ENCODE results near the gene LY6G6D. TPM values are rescaled to one million over a fixed set of nuclear protein-coding genes. Genes with fewer than 3 reads are reported as not detected.

Gene LY6G6D
- total and polyA plus RNA-seq, 2 of the 13 experiments (the other 11 are each of a cell fraction or from before 2014, with no cell fraction given) = not detected

DNA sequence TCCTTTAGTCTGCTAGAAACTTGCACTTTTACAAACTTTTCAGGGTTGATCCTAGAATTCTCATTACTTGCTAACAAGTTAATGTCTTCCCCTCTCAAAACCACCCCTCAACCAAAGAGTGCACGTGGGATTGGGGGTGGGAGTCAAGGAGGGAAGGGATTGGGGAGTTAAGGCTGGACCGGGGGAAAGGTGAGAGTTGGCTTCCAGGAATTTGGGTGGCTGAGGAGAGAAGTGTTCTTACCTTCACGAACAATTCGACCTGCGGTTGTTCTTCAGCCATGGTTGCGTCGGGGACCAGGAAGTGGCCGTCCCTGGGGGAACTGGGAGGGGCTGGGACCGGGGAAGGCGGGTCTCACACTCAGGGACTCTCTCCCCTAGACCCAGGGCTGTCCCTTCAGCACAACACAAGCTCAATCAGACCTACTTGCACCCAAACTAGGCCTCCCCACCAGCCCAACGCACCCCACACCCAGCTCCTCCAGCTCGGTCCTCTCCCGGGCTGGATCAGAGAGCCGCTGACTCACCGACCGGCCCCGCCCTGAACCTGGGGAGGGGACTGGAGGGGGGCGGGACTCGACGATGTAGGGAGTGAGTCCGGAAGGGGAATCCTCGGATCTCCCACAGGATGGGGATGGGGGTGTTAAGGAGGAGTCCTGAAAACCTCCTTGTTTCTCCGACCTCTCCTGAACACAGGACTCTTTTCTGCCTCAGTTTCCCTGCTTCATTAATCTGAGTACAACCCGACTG is 21.0 kb downstream of the LY6G6D start, which contains the start of gene CLIC1 (continued):
- TF ChIP-seq SAFB2 (CRISPR knock-in tag; IDR thresholded peaks at IDR 0.05; ENCODE audit: borderline replicate concordance, low read depth) (no peak), ZKSCAN5 (CRISPR knock-in tag; IDR thresholded peaks at IDR 0.05) (no peak; the same call in 1 of the 2 replicates), NCOA2 (CRISPR knock-in tag; IDR thresholded peaks at IDR 0.05) (peak; percentile 69), ZNF580 (CRISPR knock-in tag; IDR thresholded peaks at IDR 0.05; ENCODE audit: borderline replicate concordance, low read depth) (peak; percentile 65), SSRP1 (CRISPR knock-in tag; IDR thresholded peaks at IDR 0.05) (no peak; the same call in 1 of the 2 replicates), ZFP91 (CRISPR knock-in tag; IDR thresholded peaks at IDR 0.05; ENCODE audit: borderline replicate concordance) (no peak; the same call in none of the 2 replicates), NFKBIZ (CRISPR knock-in tag; IDR thresholded peaks at IDR 0.05) (peak; percentile 95; the same call in 1 of the 2 replicates), ZNF557 (CRISPR knock-in tag; IDR thresholded peaks at IDR 0.05) (0 out of 2 replicates have a peak, but pooled peaks have one; percentile 27), ZGPAT (CRISPR knock-in tag; IDR thresholded peaks at IDR 0.05) (peak; percentile 93), NFKB2 (CRISPR knock-in tag; IDR thresholded peaks at IDR 0.05; ENCODE audit: borderline replicate concordance) (peak; percentile 84; the same call in 1 of the 2 replicates), FOXO1 (CRISPR knock-in tag; IDR thresholded peaks at IDR 0.05) (peak; percentile 46; the same call in 1 of the 2 replicates), ZNF605 (CRISPR knock-in tag; IDR thresholded peaks at IDR 0.05) (peak; percentile 88), YEATS4 (CRISPR knock-in tag; IDR thresholded peaks at IDR 0.05; ENCODE audit: borderline replicate concordance) (0 out of 2 replicates have a peak, but pooled peaks have one; percentile 60), KAT8 (CRISPR knock-in tag; IDR thresholded peaks at IDR 0.05) (peak; percentile 64), ZNF343 (CRISPR knock-in tag; IDR thresholded peaks at IDR 0.05) (peak; percentile 45; the same call in 1 of the 2 replicates), ZNF768 (CRISPR knock-in tag; IDR thresholded peaks at IDR 0.05) (peak; percentile 73), ZNF816 (CRISPR knock-in tag; IDR thresholded peaks at IDR 0.05; ENCODE audit: borderline replicate concordance) (peak; percentile 51; the same call in 1 of the 2 replicates), NFE2 (CRISPR knock-in tag; IDR thresholded peaks at IDR 0.05) (no peak; the same call in none of the 2 replicates)
- TF ChIP-seq, protein P1, sequence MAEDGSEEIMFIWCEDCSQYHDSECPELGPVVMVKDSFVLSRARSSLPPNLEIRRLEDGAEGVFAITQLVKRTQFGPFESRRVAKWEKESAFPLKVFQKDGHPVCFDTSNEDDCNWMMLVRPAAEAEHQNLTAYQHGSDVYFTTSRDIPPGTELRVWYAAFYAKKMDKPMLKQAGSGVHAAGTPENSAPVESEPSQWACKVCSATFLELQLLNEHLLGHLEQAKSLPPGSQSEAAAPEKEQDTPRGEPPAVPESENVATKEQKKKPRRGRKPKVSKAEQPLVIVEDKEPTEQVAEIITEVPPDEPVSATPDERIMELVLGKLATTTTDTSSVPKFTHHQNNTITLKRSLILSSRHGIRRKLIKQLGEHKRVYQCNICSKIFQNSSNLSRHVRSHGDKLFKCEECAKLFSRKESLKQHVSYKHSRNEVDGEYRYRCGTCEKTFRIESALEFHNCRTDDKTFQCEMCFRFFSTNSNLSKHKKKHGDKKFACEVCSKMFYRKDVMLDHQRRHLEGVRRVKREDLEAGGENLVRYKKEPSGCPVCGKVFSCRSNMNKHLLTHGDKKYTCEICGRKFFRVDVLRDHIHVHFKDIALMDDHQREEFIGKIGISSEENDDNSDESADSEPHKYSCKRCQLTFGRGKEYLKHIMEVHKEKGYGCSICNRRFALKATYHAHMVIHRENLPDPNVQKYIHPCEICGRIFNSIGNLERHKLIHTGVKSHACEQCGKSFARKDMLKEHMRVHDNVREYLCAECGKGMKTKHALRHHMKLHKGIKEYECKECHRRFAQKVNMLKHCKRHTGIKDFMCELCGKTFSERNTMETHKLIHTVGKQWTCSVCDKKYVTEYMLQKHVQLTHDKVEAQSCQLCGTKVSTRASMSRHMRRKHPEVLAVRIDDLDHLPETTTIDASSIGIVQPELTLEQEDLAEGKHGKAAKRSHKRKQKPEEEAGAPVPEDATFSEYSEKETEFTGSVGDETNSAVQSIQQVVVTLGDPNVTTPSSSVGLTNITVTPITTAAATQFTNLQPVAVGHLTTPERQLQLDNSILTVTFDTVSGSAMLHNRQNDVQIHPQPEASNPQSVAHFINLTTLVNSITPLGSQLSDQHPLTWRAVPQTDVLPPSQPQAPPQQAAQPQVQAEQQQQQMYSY (CRISPR knock-in tag; IDR thresholded peaks at IDR 0.05) = peak; percentile 62; the same call in 1 of the 2 replicates
- TF ChIP-seq, protein P2, sequence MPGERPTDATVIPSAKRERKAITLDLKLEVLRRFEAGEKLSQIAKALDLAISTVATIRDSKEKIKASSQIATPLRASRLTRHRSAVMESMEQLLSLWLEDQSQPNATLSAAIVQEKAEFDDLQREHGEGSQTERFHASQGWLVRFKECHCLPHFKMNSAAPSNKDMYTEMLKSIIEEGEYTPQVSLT (CRISPR knock-in tag; IDR thresholded peaks at IDR 0.05; ENCODE audit: borderline replicate concordance, low read depth) = no peak

All from HepG2 (cell line).